Activated CD8-positive, alpha-beta memory T cell treated with anti-CD3 and anti-CD28 coated beads, Interleukin-2, amount 50 U/mL, for 1 hour (primary cell): ENCODE results near the gene OR5L2.
"Not testable (repeated sequence)": the region's sequence is repeated elsewhere in the genome, so short reads cannot be mapped to it uniquely, and the experiment has no call there.

Source experiments
- DNase-seq: peaks from one replicate; pipeline ENCODE4 v3.0.0-alpha.2; 2020; ENCODE audit errors: extremely low read depth

The OR5L2 gene

GRCh38 chr11:55826919-55827318, at the start of gene OR5L2:
OR5L2 (plus strand) TSS chr11:55827219; CDS start chr11:55827219, 0 bp downstream.
- DNase-seq: no peak

GRCh38 chr11:55791606-55792005, 35.4 kb upstream of the OR5L2 start:
- no peak for DNase-seq

GRCh38 chr11:55793321-55793720, 33.7 kb upstream of the OR5L2 start:
- DNase-seq: no peak

- DNase-seq: no peak
Observed at GRCh38 chr11:55795256-55795655, 31.8 kb upstream of the OR5L2 start, which contains the start of gene OR5D14. OR5D14 (plus strand) TSS chr11:55795556; CDS start chr11:55795556, 0 bp downstream.

GRCh38 chr11:55806248-55806647, 20.8 kb upstream of the OR5L2 start:
- no peak for DNase-seq

GRCh38 chr11:55811067-55811466, 16.0 kb upstream of the OR5L2 start, which contains the start of gene OR5L1:
OR5L1 (plus strand) TSS chr11:55811367; CDS start chr11:55811467, 100 bp downstream.
- DNase-seq: no peak

GRCh38 chr11:55819330-55819729, 7.7 kb upstream of the OR5L2 start, which contains the start of gene OR5D18:
OR5D18 (plus strand) TSS chr11:55819630; CDS start chr11:55819630, 0 bp downstream.
- DNase-seq: no peak

- DNase-seq: no peak
Observed at GRCh38 chr11:55838452-55838851, 11.4 kb downstream of the OR5L2 start, which contains the start of gene OR5D16. OR5D16 (plus strand) TSS chr11:55838752; CDS start chr11:55838752, 0 bp downstream.

- no peak for DNase-seq
Observed at GRCh38 chr11:55847453-55847852, 20.4 kb downstream of the OR5L2 start.

GRCh38 chr11:55849037-55849436, 22.0 kb downstream of the OR5L2 start:
- DNase-seq: no peak

GRCh38 chr11:55852141-55852540, 25.1 kb downstream of the OR5L2 start:
- DNase-seq: no peak

GRCh38 chr11:55854704-55855103, 27.7 kb downstream of the OR5L2 start:
- no peak for DNase-seq

- not testable (repeated sequence) for DNase-seq
Observed at GRCh38 chr11:55867354-55867753, 40.3 kb downstream of the OR5L2 start.

GRCh38 chr11:55872731-55873130, 45.7 kb downstream of the OR5L2 start:
- DNase-seq: not testable (repeated sequence)

GRCh38 chr11:55873146-55873545, 46.1 kb downstream of the OR5L2 start:
- DNase-seq: not testable (repeated sequence)
